Measurements from ENCODE around the gene DLG4.

The DLG4 gene

GRCh38 chr17:7144213-7144612, 75.4 kb downstream of the DLG4 start:
- DNase-seq, result no peak

- no peak for DNase-seq
Observed at GRCh38 chr17:7141824-7142223, 77.8 kb downstream of the DLG4 start.

- DNase-seq, result no peak
Observed at GRCh38 chr17:7139400-7139799, 80.2 kb downstream of the DLG4 start.

- DNase-seq, result no peak
Observed at GRCh38 chr17:7138800-7139381, 80.7 kb downstream of the DLG4 start.

- no peak for DNase-seq
Observed at GRCh38 chr17:7137171-7137943, 82.3 kb downstream of the DLG4 start.

All from NCI-H1930 (cell line).